Esophagus squamous epithelium (tissue), 4 donors: Measurements from ENCODE around the gene FBXO47.

Source experiments
- POLR2A ChIP-seq, 4 donors: fragments of 450-650 bp; IDR thresholded peaks; one replicate each; pipeline ENCODE4 v1.6.1; 2017; ENCODE audit warnings: antibody characterized with exemption in 4 of 4, mild to moderate bottlenecking in 4 of 4, moderate library complexity in 3 of 4
- TF ChIP-seq, protein P1 (sequence below), 6 experiments: fragments of 450-650 bp in 4 of 6; fragments of 200-600 bp in 2 of 6; sonication (generic) in 2 of 6; IDR thresholded peaks; one replicate each; pipeline ENCODE4 v1.5.1; 2016 to 2019; ENCODE audit warnings: antibody characterized with exemption in 6 of 6, mild to moderate bottlenecking in 4 of 6, moderate library complexity in 4 of 6

DNA sequence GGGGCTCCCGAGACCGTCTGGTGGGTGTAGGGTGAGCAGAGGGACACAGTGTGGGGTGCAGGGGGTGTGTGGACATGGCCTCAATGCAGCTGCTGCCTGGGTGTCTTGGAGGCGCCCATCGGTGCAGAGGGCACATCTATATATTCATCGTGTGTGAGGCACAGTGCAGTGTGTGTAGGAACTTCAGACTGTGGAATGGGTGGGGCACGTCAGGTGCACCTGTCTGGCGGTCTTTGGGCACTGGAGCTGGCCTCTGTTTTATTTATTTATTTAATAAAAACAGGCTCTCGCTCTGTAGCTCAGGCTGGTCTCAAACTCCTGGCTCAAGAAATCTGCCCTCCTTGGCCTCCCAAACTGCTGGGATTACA is 80.6 kb downstream of the FBXO47 start:
- no peak for TF ChIP-seq POLR2A (IDR thresholded peaks at IDR 0.05)
- TF ChIP-seq, protein P1, sequence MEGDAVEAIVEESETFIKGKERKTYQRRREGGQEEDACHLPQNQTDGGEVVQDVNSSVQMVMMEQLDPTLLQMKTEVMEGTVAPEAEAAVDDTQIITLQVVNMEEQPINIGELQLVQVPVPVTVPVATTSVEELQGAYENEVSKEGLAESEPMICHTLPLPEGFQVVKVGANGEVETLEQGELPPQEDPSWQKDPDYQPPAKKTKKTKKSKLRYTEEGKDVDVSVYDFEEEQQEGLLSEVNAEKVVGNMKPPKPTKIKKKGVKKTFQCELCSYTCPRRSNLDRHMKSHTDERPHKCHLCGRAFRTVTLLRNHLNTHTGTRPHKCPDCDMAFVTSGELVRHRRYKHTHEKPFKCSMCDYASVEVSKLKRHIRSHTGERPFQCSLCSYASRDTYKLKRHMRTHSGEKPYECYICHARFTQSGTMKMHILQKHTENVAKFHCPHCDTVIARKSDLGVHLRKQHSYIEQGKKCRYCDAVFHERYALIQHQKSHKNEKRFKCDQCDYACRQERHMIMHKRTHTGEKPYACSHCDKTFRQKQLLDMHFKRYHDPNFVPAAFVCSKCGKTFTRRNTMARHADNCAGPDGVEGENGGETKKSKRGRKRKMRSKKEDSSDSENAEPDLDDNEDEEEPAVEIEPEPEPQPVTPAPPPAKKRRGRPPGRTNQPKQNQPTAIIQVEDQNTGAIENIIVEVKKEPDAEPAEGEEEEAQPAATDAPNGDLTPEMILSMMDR (IDR thresholded peaks at IDR 0.05) = no peak
